ENCODE results near the gene MYOG. TPM values are rescaled to one million over a fixed set of nuclear protein-coding genes. Genes with fewer than 3 reads are reported as not detected.

The MYOG gene
- total and polyA plus RNA-seq, 4 experiments from 2014 or later: not detected

GRCh38 chr1:203054642-203055041, 31.2 kb downstream of the MYOG start:
- no peaks in the 10 kb centered on the region for H3K4me1 ChIP-seq (ENCODE audit: insufficient read depth, low read length)
- H3K27ac Mint-ChIP-seq: no peak overlapping the region
- H3K36me3 ChIP-seq (ENCODE audit: insufficient read depth, low read length): no peaks in the 10 kb centered on the region
- no peaks in the 10 kb centered on the region for H3K36me3 Mint-ChIP-seq
- ChIA-PET CTCF (ENCODE audit: partially characterized antibody) (interaction anchor here (0.9 to 4.8 kb wide), 4 partner anchors 11 to 16 kb away, joined by 3 to 18 read pairs (median 6); no protein-coding TSS in a partner anchor), POLR2A (ENCODE audit: partially characterized antibody) (no interaction called here)
- H3K4me1 Mint-ChIP-seq: no peaks in the 10 kb centered on the region
- no peak overlapping the region for H3K4me3 Mint-ChIP-seq
- no peak overlapping the region for H3K27ac ChIP-seq (ENCODE audit: low read depth, low read length)
- no peaks in the 10 kb centered on the region for H3K9me3 ChIP-seq (ENCODE audit: control insufficient read depth in 1 of 2, low read length in 2 of 2)
- H3K27me3 Mint-ChIP-seq: peaks cover 11 to 26% of the 10 kb centered on the region in 2 donors
- no peak overlapping the region for H3K4me3 ChIP-seq (ENCODE audit: low read length in 2 of 2)
- H3K27me3 ChIP-seq (ENCODE audit: insufficient read depth, low read length): no peaks in the 10 kb centered on the region
- DNase-seq: no peak
- peaks cover 0 to 2% (median 0%) of the 10 kb centered on the region in 8 donors for H3K9me3 Mint-ChIP-seq
- intact Hi-C loops (cut with micrococcal nuclease): no loop called here

- DNase-seq: no peak
- ChIA-PET POLR2A (ENCODE audit: partially characterized antibody) (no interaction called here), CTCF (ENCODE audit: partially characterized antibody) (interaction anchor here (0.9 to 1.5 kb wide), 3 partner anchors 12 to 15 kb away, joined by 3 to 7 read pairs (median 5); no protein-coding TSS in a partner anchor)
- Histone ChIP-seq H3K4me1 (ENCODE audit: insufficient read depth, low read length) (no peaks in the 10 kb centered on the region), H3K27me3 (ENCODE audit: insufficient read depth, low read length) (no peaks in the 10 kb centered on the region), H3K9me3 (ENCODE audit: control insufficient read depth in 1 of 2, low read length in 2 of 2) (no peaks in the 10 kb centered on the region), H3K27ac (ENCODE audit: low read depth, low read length) (no peak overlapping the region), H3K36me3 (ENCODE audit: insufficient read depth, low read length) (no peaks in the 10 kb centered on the region), H3K4me3 (ENCODE audit: low read length in 2 of 2) (no peak overlapping the region)
- Mint-ChIP-seq H3K4me1 (no peaks in the 10 kb centered on the region), H3K9me3 (peaks cover 0 to 2% (median 0%) of the 10 kb centered on the region in 8 donors), H3K27ac (no peak overlapping the region), H3K36me3 (no peaks in the 10 kb centered on the region), H3K4me3 (no peak overlapping the region), H3K27me3 (peaks cover 11 to 25% of the 10 kb centered on the region in 2 donors)
- intact Hi-C loops (cut with micrococcal nuclease): no loop called here
Measured at GRCh38 chr1:203054184-203054583, 31.6 kb downstream of the MYOG start.

- H3K9me3 ChIP-seq (ENCODE audit: control insufficient read depth in 1 of 2, low read length in 2 of 2): no peaks in the 10 kb centered on the region
- no peaks in the 10 kb centered on the region for H3K4me1 Mint-ChIP-seq
- H3K4me3 Mint-ChIP-seq: no peak overlapping the region
- no peak overlapping the region for H3K4me3 ChIP-seq (ENCODE audit: low read length in 2 of 2)
- ChIA-PET POLR2A (ENCODE audit: partially characterized antibody) (no interaction called here), CTCF (ENCODE audit: partially characterized antibody) (interaction anchor here (0.7 kb wide), 2 partner anchors 10 to 95 kb away, joined by 3 read pairs; no protein-coding TSS in a partner anchor)
- H3K36me3 Mint-ChIP-seq: no peaks in the 10 kb centered on the region
- no peak for DNase-seq
- H3K36me3 ChIP-seq (ENCODE audit: insufficient read depth, low read length): no peaks in the 10 kb centered on the region
- peaks cover 0 to 2% (median 0%) of the 10 kb centered on the region in 8 donors for H3K9me3 Mint-ChIP-seq
- peaks cover 8 to 26% of the 10 kb centered on the region in 2 donors for H3K27me3 Mint-ChIP-seq
- no peak overlapping the region for H3K27ac ChIP-seq (ENCODE audit: low read depth, low read length)
- intact Hi-C loops (cut with micrococcal nuclease): no loop called here
- H3K4me1 ChIP-seq (ENCODE audit: insufficient read depth, low read length): no peaks in the 10 kb centered on the region
- no peaks in the 10 kb centered on the region for H3K27me3 ChIP-seq (ENCODE audit: insufficient read depth, low read length)
- no peak overlapping the region for H3K27ac Mint-ChIP-seq
Measured at GRCh38 chr1:203052601-203053000, 33.2 kb downstream of the MYOG start.

GRCh38 chr1:203051841-203052324, 33.9 kb downstream of the MYOG start:
- ChIA-PET POLR2A (ENCODE audit: partially characterized antibody) (no interaction called here), CTCF (ENCODE audit: partially characterized antibody) (interaction anchor here (0.7 kb wide), 2 partner anchors 9 to 96 kb away, joined by 3 read pairs; no protein-coding TSS in a partner anchor)
- DNase-seq: no peak
- H3K27ac Mint-ChIP-seq: no peak overlapping the region
- peaks cover 0 to 2% (median 0%) of the 10 kb centered on the region in 8 donors for H3K9me3 Mint-ChIP-seq
- no peaks in the 10 kb centered on the region for H3K36me3 ChIP-seq (ENCODE audit: insufficient read depth, low read length)
- no peaks in the 10 kb centered on the region for H3K27me3 ChIP-seq (ENCODE audit: insufficient read depth, low read length)
- no peaks in the 10 kb centered on the region for H3K36me3 Mint-ChIP-seq
- H3K4me3 ChIP-seq (ENCODE audit: low read length in 2 of 2): no peak overlapping the region
- no peaks in the 10 kb centered on the region for H3K9me3 ChIP-seq (ENCODE audit: control insufficient read depth in 1 of 2, low read length in 2 of 2)
- H3K4me1 ChIP-seq (ENCODE audit: insufficient read depth, low read length): no peaks in the 10 kb centered on the region
- H3K4me3 Mint-ChIP-seq: no peak overlapping the region
- H3K27me3 Mint-ChIP-seq: peaks cover 6 to 26% of the 10 kb centered on the region in 2 donors
- H3K27ac ChIP-seq (ENCODE audit: low read depth, low read length): no peak overlapping the region
- H3K4me1 Mint-ChIP-seq: no peaks in the 10 kb centered on the region
- intact Hi-C loops (cut with micrococcal nuclease): no loop called here

- DNase-seq: no peak
- H3K27ac Mint-ChIP-seq: no peak overlapping the region
Measured at GRCh38 chr1:203050826-203051225, 35.0 kb downstream of the MYOG start.

GRCh38 chr1:203049576-203050180, 36.1 kb downstream of the MYOG start:
- H3K4me1 Mint-ChIP-seq: no peaks in the 10 kb centered on the region
- H3K36me3 Mint-ChIP-seq: no peaks in the 10 kb centered on the region
- H3K27me3 ChIP-seq (ENCODE audit: insufficient read depth, low read length): no peaks in the 10 kb centered on the region
- H3K4me1 ChIP-seq (ENCODE audit: insufficient read depth, low read length): no peaks in the 10 kb centered on the region
- no peak overlapping the region for H3K4me3 Mint-ChIP-seq
- H3K4me3 ChIP-seq (ENCODE audit: low read length in 2 of 2): no peak overlapping the region
- H3K27ac Mint-ChIP-seq: no peak overlapping the region
- H3K36me3 ChIP-seq (ENCODE audit: insufficient read depth, low read length): no peaks in the 10 kb centered on the region
- H3K27me3 Mint-ChIP-seq: peaks cover 4 to 26% of the 10 kb centered on the region in 2 donors
- intact Hi-C loops (cut with micrococcal nuclease): no loop called here
- H3K27ac ChIP-seq (ENCODE audit: low read depth, low read length): no peak overlapping the region
- CTCF ChIA-PET (ENCODE audit: partially characterized antibody): interaction anchor here (1.6 kb wide), 1 partner anchor 10 kb away, joined by 7 read pairs; no protein-coding TSS in a partner anchor
- peaks cover 0 to 2% (median 0%) of the 10 kb centered on the region in 8 donors for H3K9me3 Mint-ChIP-seq
- no peak for DNase-seq
- POLR2A ChIA-PET (ENCODE audit: partially characterized antibody): interaction anchor here (0.6 kb wide), 1 partner anchor 10 kb away, joined by 3 read pairs; no protein-coding TSS in a partner anchor
- H3K9me3 ChIP-seq (ENCODE audit: control insufficient read depth in 1 of 2, low read length in 2 of 2): no peaks in the 10 kb centered on the region

More at GRCh38 chr1:203050826-203051225, 35.0 kb downstream of the MYOG start:
- Histone ChIP-seq H3K4me3 (ENCODE audit: low read length in 2 of 2) (no peak overlapping the region), H3K27me3 (ENCODE audit: insufficient read depth, low read length) (no peaks in the 10 kb centered on the region), H3K27ac (ENCODE audit: low read depth, low read length) (no peak overlapping the region), H3K4me1 (ENCODE audit: insufficient read depth, low read length) (no peaks in the 10 kb centered on the region), H3K36me3 (ENCODE audit: insufficient read depth, low read length) (no peaks in the 10 kb centered on the region), H3K9me3 (ENCODE audit: control insufficient read depth in 1 of 2, low read length in 2 of 2) (no peaks in the 10 kb centered on the region)
- no peak overlapping the region for H3K4me3 Mint-ChIP-seq
- POLR2A ChIA-PET (ENCODE audit: partially characterized antibody): no interaction called here
- intact Hi-C loops (cut with micrococcal nuclease): no loop called here
- CTCF ChIA-PET (ENCODE audit: partially characterized antibody): no interaction called here
- no peaks in the 10 kb centered on the region for H3K4me1 Mint-ChIP-seq
- H3K36me3 Mint-ChIP-seq: no peaks in the 10 kb centered on the region
- peaks cover 4 to 24% of the 10 kb centered on the region in 2 donors for H3K27me3 Mint-ChIP-seq
- H3K9me3 Mint-ChIP-seq: peaks cover 0 to 2% (median 0%) of the 10 kb centered on the region in 8 donors

- CTCF ChIA-PET (ENCODE audit: partially characterized antibody): interaction anchor here (1.6 kb wide), 1 partner anchor 9 kb away, joined by 7 read pairs; no protein-coding TSS in a partner anchor
- H3K9me3 ChIP-seq (ENCODE audit: control insufficient read depth in 1 of 2, low read length in 2 of 2): no peaks in the 10 kb centered on the region
Measured at GRCh38 chr1:203049077-203049476, 36.7 kb downstream of the MYOG start.

More at GRCh38 chr1:203049077-203049476, 36.7 kb downstream of the MYOG start:
- Mint-ChIP-seq H3K27me3 (peaks cover 4 to 26% of the 10 kb centered on the region in 2 donors), H3K27ac (no peak overlapping the region), H3K4me1 (no peaks in the 10 kb centered on the region), H3K36me3 (no peaks in the 10 kb centered on the region), H3K9me3 (peaks cover 0 to 2% (median 0%) of the 10 kb centered on the region in 8 donors), H3K4me3 (no peak overlapping the region)
- no peaks in the 10 kb centered on the region for H3K27me3 ChIP-seq (ENCODE audit: insufficient read depth, low read length)
- no peak overlapping the region for H3K4me3 ChIP-seq (ENCODE audit: low read length in 2 of 2)
- H3K36me3 ChIP-seq (ENCODE audit: insufficient read depth, low read length): no peaks in the 10 kb centered on the region
- no peaks in the 10 kb centered on the region for H3K4me1 ChIP-seq (ENCODE audit: insufficient read depth, low read length)
- no peak for DNase-seq
- H3K27ac ChIP-seq (ENCODE audit: low read depth, low read length): no peak overlapping the region
- intact Hi-C loops (cut with micrococcal nuclease): no loop called here
- POLR2A ChIA-PET (ENCODE audit: partially characterized antibody): interaction anchor here (0.6 kb wide), 1 partner anchor 10 kb away, joined by 3 read pairs; no protein-coding TSS in a partner anchor

Measured in CD4-positive, alpha-beta memory T cell (primary cell).